Measurements from ENCODE around the gene RPP38.
A peak's percentile ranks its signal among the peaks of the same experiment; 100 is the strongest.

RPP38 gene, protein sequence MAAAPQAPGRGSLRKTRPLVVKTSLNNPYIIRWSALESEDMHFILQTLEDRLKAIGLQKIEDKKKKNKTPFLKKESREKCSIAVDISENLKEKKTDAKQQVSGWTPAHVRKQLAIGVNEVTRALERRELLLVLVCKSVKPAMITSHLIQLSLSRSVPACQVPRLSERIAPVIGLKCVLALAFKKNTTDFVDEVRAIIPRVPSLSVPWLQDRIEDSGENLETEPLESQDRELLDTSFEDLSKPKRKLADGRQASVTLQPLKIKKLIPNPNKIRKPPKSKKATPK

DNA sequence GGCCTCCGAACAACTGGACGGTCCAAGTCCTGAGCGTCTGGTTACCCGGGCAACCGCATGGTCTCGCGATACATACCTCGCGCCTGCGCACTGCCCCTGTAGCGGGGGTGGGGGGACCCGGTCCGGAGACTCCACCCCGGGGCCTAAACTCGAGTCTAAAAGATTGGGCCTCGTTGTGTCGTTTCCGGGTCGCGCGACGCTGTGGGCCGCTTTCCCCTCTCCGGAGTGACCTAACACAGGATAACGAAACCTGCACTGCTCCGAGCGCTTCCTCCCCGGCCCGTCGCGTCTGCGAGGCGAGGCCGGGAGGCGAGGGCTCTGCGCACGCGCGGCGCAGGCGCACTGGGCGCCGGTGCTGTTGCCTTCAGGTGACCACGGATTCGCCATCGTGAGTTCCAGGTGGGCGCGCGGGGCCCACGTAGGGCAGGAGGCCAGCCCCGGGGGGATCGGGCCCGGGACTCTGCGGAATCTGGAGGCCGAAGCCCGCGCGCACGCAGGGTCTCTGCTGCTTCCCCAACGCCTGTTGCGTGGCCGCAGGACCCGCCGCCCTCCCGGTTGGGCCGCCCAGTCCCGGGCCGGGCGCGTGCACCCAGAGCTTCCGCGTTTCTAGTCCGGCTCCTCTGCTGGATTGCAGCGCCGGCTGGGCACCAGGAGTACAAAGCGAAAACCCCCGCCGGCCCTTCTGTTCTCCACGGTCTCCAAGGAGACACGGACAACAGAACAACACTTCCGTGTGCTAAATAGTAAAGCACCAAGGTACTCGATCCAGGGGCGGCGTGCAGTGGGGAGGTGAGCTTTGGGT is at the start of gene RPP38:
Gene RPP38, plus strand, starts transcription at position 345 of the 802 bp plus-strand sequence. CDS start 5,960 bp downstream, outside the sequence.
- DNase-seq, result peak; percentile 94

DNA sequence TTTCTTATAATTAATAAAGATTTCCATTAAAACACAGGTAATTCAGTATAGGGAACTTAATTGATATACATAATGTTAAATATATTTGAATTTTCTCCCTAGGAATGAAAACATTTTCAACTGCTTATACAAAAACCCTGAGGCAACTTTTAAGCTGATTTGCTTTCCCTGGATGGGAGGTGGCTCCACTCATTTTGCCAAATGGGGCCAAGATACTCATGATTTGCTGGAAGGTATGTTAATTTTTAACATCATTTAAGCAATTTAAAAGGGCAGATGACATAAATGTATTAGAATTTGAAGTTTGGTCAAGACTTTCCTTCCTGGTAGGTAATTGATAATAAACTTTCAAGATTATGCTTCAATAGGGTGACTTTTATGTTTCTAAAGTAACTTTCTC is 47.6 kb upstream of the RPP38 start:
- DNase-seq, result no peak

DNA sequence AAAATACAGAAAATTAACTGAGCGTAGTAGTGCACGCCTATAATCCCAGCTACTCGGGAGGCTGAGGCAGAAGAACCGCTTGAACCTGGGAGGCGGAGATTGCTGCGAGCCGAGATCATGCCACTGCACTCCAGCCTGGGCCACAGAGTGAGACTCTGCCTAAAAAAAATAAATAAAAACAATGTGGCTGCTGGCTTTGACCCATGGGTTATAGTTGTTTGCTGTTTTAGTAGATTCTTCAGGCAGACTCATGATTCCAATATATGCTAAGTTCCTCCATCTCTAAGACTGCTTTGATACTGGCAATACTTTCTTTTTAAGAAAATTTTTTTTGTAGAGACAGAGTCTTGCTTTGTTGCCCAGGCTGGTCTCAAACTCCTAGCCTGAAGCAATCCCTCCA is 45.0 kb upstream of the RPP38 start:
- no peak for DNase-seq

DNA sequence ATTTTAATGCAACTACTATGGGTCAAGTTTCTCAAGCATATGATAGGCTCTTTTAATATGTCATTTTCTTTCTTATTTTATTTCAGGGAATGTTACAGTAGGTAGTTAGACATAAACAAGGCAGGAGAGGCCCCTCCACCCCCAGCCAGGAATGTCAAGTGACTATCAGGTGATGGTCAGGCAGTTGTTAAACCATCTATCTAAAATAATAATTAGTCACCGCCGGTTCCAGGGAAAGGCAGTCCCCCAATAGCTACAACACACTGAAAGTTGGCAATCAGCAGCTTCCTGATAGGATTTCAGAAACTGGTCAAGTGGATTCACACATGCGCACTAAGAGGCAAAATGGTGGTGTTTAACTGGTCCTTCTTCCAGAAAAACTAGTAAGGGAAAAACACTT is 44.1 kb upstream of the RPP38 start:
- no peak for DNase-seq

DNA sequence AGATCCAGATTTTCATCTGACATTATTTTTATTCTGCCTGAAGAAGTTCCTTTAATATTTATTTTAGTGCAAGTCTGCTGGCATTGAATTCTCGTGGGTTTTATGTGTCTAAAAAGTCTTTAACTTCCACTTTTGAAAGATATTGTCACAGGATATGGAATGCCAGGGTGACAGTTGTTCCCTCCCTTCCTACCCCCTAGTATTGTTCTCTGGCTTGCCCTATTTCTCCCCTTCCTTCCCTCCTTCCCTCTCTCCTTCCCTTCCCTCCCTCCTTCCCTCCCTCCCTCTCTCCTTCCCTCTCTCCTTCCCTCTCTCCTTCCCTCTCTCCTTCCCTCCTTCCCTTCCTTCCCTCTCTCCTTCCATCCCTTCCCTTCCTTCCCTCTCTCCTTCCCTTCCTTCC is 38.5 kb upstream of the RPP38 start:
- no peak for DNase-seq

DNA sequence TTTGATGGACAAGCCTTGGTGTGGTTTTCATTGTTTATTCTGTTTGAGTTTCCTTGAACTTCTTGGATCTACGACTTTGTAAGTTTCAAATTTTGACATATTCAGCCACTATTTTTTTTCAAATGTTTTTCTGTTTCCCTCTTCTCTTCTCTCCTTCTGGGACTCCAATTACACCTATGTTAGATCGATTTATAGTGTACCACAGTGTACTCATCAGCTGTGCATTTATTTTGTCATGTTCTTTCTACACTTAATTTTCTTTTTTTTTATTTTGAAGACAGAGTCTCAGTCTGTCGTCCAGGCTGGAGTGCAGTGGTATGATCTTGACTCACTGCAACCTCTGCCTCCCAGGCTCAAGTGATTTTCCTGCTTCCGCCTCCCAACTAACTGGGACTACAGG is 37.2 kb upstream of the RPP38 start:
- DNase-seq, result no peak

DNA sequence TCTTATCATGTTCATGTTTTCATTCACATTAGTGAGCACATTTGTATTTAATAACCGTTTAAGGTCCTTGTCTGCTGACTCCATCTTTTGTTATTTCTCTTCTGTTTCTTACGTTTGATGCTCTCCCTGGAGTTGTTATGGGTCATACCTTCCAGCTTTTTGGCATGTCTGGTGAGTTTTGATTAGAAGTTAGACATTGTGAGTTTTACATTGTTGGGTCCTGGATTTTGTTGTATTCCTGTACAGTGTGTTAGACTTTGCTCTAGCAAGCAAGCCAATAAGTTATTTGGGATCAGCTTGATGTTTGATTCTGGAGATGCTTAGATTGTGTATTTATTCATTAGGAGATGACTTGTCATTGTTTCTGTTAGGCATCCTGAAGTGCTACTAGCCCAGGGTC is 36.5 kb upstream of the RPP38 start:
- no peak for DNase-seq

DNA sequence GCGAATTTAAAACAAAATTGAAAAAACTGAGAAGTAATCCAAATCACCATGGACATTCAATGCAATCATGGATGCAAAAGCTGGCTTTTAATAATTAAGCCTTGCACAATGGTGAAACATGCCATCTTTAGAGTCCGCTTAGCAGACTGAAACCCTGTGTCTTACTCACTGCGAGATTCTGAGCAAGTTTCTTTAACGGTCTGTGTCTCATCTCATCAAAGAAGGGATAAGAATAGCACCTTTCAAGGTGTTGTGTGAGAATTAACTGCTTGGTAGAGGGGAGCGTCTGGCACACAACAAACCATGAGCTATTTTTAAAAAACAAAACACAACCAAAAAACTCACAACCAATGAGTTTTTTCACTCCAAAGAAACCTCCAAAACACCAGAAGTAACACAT is 30.0 kb upstream of the RPP38 start:
- DNase-seq, result no peak

DNA sequence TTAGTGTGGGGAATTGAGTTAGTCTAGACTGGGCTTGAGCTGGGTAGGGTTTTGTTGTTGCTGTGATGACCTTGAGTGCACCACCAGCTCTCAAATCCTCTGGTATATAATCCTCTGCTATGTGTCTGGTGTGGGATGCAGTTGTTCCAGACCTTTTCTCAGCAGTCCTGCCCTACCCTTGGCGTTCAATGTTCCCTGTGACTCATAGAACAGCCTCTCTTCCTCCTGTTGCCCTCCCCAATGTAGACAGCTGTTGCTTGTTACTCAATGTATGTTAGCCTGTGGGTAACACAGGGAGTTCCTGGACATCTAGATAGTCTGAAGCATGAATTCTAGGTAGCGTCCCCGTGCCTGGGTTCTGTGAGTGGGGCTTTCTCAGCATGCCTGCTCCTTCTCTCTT is 28.4 kb upstream of the RPP38 start:
- no peak for DNase-seq

DNA sequence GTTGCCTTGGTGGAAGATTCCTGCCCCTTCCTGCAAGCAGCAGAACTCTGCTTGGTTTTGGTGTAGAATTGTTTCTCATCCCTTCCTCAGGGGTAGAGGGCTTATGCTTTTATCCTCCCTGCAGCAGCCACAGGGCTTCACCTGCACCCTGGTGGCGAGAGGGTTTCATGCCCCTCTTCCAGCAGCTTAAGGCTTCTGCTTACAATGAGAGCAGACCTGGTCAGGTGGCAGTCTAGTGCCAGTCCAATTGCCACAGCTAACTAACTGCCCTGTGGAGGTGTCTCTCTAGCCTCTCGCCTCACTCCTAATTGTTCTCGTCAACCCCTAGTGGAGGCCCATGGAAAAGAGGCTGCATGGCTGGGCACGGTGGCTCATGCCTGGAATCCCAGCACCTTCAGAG is 27.9 kb upstream of the RPP38 start:
- DNase-seq, result no peak

DNA sequence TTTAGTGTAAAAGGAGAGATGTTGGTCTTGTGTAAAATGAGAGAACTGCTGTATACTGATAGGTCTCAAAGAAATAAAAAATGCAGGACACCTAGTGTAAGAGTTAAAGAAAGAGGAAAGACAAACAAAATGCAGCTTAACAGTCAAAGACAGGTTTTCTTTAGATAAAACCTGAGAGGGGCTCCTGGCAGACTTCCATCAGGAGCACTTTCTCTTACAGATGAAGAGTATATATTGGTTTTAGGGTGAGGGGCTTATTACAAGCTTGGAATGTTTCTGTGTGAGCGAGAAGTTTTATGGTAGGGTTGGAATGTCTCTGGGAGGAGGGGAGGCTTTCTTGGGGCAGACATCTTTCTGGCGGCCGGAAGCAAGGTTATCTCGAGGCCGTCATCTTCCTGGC is 24.8 kb upstream of the RPP38 start:
- no peak for DNase-seq

DNA sequence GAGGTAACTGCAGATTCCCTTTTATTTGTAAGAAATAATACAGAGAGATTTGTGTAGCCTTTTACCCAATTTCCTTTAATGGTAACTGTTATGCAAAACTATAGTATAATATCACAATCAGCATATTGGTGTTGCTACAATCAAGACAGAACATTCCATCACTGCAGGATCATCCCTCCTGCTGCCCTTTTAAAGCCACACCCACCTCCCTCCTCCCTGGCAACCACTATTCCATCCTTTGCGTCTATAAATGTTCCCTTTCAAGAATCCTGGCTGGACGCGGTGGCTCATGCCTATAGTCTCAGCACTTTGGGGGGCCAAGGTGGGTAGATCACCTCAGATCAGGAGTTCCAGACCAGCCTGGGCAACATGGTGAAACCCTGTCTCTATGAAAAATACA is 21.7 kb upstream of the RPP38 start:
- no peak for DNase-seq

DNA sequence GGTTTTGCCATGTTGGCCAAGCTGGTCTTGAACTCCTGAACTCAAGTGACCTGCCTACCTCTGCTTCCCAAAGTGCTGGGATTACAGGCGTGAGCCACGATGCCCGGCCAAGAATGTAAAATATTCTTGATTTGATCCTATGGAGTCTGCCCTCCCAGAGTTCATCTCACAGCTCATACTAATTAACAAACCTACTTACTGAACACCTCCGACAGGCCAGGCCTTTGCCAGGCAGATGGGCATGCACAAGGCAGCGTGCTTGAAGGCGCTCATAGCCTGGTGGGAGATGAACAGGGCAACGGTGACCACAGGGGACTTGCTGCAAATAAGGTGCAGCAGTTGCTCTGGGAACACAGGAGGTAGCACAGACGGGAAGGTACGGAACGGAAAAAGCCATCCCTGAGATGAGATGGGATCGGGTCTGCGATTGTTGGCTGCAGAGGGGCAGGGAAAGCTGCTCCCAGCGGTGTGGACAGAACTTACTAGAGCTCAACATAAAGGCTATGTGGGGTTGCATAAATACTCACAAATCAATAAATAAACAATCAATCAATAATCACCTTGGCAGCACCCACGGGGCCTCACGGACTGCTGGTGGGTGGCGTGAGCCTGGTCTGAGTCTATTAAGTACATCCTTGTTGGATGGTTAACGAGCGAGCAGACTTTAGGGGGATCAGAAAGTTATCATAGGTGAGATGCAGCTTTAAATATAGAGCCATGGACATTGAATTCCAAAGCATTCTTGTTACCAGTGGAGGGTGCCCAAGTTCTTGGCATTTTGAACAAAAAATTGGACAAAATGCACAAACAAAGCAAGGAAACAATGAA is 13.3 kb upstream of the RPP38 start:
- no peak for DNase-seq

DNA sequence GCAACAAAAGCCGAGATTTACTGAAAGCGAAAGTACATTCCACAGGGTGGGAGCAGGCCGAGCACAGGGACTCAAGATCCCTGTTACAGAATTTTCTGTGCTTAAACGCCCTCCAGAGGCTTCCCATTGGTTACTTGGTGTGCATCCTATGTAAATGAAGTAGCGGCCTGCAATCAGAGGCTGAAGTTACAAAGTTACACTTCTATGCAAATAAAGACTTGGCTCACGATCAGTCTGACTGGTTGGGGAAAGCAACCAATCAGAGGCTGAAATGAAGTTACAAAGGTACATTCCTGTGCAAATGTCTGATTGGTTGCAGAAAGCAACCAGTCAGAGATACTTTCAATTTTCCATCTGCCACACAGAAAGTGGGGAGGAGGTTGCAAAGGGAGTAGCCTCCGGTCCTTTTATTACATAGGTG is 12.6 kb upstream of the RPP38 start:
- DNase-seq, result no peak

DNA sequence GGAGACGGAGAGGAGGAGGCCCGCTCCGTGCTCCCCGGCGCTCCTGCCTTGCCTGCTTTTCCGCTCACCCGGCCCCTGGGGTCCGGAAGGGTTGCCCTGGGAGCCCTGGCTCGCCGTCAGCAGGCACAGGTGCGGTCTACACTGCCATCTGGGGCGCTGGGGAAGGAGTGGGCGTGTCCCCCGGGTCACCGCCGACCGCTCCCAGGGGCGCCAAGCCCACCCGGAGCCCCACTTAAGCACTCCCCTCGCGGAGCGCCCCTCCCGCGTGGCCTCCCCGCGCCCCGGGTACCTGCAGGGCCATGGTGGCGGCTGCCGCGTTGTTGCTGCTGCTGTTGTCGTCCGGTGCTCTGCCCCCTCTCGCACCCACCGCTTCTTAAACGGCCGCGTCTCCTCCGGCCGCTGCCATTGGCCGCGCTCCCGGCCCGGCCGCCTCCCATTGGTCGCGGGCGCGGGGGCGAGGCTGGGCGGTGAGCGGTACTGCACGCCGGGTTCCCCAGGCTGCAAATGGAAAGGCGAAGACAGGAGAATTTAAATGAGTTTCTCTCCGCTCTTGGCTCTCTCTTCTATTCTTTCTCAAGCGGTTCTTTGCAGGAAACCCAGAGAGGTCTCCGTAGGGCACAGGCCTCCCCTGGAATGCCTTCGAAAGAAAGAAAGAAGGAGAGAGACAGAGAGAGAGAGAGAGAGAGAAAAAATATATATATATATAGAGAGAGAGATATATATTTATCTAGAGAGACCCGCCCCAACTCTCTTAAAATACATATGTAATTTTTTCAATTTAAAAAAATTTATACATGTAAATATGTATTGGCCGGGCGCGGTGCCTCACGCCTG is 8.5 kb upstream of the RPP38 start, which contains the start of gene ACBD7:
Gene ACBD7, minus strand, starts transcription at position 349 of the 834 bp plus-strand sequence. Its CDS starts 48 bp downstream, at position 301.
- peak; percentile 77 for DNase-seq

DNA sequence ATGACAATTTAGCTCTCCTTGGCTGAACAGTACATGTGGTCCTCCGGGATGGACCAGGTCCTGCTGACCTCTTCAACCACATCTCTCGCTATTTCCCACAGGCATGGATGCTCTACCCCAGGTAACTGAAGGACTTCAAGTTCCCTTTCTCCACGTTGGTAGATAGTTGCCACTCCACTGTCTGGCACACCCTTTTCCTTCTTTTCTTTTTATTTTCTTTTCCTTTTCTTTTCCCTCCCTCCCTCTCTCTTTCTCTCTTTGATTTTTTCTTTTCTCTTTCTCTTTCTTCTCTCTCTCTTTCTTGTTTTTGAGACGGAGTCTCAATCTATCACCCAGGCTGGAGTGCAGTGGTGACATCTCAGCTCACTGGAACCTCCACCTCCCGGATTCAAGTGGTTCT is 5.7 kb upstream of the RPP38 start:
- no peak for DNase-seq

DNA sequence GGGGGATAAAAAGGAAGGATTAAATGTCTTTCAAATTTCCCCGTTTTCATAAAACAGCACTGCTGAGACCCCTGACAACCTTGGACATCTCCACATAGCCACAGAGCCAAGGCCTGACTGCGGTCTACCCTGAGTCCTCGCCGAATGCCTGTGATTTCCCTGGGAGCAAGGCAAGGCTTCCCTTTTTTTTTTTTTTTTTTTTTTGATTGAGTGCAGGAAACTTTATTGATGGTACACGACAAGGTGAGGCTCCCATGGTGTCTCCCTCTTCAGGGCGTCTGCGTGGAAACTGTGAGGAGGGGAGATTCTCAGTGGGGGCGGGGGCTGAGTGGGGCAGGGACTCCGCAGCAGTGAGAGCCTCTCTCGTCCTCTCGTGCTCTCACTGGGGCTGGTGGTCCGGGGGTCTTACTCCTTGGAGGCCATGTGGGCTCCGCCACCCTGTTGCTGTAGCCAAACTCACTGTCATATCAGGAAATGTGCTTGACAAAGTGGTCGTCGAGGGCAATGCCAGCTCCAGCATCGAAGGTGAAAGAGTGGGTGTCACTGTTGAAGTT is 4.2 kb upstream of the RPP38 start:
- no peak for DNase-seq

DNA sequence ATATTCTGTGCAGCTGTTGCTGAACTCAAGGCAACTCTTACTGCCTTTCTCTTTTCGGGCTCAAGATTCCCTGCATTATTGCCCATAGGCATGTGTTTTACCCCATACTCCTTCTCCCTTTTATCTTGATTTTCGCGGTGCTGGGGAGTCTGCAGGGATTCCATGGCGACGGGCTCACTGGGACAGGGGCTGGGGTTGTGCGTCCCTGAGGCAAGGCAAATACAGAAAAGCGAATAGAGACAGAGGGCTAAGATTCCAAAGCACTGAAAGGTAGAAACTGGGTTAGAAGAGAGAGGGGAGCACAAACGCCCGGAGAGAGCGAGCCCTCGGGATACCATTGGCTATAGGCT is 519 bp upstream of the RPP38 start:
- no peak for DNase-seq

DNA sequence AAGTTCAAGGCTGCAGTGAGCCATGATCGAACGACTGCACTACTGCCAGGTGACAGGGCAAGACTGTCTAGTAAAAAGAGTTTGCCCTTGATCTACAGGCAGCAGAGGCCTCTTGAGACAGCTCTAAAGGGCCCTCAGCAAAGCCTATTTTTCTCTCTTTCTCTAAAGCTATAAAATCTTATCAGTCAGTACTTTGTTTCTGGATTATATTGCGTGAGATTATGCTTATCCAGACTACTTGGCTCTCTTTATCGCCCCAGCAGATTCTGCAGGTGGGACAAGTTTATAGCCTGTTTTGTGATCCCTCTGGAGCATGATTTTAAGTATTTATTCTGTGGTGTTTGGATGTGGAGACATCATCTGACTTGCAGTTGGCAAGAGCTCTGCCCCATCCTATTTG is 2.7 kb downstream of the RPP38 start:
- no peak for DNase-seq

DNA sequence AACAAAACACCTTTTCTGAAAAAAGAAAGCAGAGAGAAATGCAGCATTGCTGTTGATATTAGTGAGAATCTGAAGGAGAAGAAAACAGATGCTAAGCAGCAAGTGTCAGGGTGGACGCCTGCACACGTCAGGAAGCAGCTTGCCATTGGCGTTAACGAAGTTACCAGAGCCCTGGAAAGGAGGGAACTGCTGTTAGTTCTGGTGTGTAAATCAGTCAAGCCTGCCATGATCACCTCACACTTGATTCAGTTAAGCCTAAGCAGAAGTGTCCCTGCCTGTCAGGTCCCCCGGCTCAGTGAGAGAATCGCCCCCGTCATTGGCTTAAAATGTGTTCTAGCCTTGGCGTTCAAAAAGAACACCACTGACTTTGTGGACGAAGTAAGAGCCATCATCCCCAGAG is 6.4 kb downstream of the RPP38 start:
- no peak for DNase-seq

DNA sequence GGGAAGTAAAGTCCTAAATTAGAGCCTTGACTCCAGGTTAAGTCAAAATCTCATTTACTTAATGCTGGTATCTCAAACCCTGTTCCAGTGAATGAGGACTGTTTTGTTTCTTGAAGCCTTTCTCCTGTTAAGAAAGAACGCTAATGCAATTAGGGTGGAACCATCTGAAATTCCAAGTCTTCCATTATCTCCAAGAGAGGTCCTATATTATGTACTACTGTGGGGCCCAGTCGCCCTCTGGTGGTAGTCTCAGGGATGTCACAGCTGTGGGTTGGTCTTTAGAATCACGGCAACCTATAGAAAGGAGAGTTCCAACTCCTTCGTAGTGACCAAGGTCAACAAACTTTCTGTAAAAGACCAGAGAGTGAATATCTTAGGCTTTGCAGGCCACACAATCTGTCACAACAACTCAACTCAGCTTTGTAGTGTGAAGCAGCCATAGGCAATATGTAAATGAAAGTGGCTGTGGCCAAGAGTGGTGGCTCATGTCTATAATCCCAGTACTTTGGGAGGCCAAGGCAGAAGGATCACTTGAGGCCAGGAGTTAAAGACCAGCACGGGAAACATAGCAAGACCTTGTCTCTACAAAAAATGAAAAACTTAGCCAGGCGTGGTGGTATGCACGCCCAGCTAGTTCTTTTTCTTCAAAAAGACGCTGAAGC is 9.3 kb downstream of the RPP38 start:
- DNase-seq, result peak; percentile 70

DNA sequence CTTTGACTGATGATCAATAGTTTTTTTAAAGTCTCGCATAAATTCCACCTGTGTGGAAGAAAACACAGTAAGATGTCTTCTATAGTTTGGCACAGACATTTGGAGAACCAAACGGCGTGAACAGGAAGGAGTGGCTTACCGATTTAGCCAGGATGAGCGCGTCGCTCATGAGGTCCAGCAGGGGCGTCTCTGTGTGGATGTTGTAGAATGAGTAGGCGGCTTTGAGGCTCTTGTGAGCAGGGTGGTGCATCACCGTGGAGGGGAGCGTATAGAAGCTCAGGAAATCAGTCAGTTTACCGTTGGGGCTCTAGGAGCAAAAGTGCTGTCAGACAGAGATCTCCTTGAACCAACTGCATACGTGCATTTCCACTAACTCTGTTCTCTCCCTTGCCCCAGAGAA is 15.5 kb downstream of the RPP38 start:
- no peak for DNase-seq
